ENCODE data around the gene BBS5.
"Not testable (repeated sequence)": the region's sequence is repeated elsewhere in the genome, so short reads cannot be mapped to it uniquely, and the experiment has no call there.

Gene BBS5

GRCh38 chr2:169479257-169480078 lies at the start of gene BBS5:
Gene BBS5, plus strand, starts transcription at chr2:169479494. Its CDS starts 60 bp downstream, at chr2:169479554.
- peak within 1 kb of the TSS; percentile 88 for H3K4me3 ChIP-seq (ENCODE audit: low read depth, low read length)
- peak; percentile 91 for DNase-seq (ENCODE audit: low read depth)
- peak; percentile 63 for TF ChIP-seq CTCF (conservative IDR thresholded peaks at IDR 0.05; ENCODE audit: low read depth, low read length)

GRCh38 chr2:169431772-169432171 lies 47.5 kb upstream of the BBS5 start:
- not testable (repeated sequence) for DNase-seq (ENCODE audit: low read depth); H3K4me3 ChIP-seq (ENCODE audit: low read depth, low read length)

- H3K4me3 ChIP-seq (ENCODE audit: low read depth, low read length); DNase-seq (ENCODE audit: low read depth): not testable (repeated sequence)
These were observed 45.1 kb upstream of the BBS5 start for GRCh38 chr2:169434236-169434635.

- H3K4me3 ChIP-seq (ENCODE audit: low read depth, low read length) = no peak overlapping the region
- no peak for DNase-seq (ENCODE audit: low read depth)
- no peak for TF ChIP-seq CTCF (conservative IDR thresholded peaks at IDR 0.05; ENCODE audit: low read depth, low read length)
These were observed 40.7 kb upstream of the BBS5 start for GRCh38 chr2:169438466-169439072.

- TF ChIP-seq CTCF (conservative IDR thresholded peaks at IDR 0.05; ENCODE audit: low read depth, low read length) = no peak
- no peak for DNase-seq (ENCODE audit: low read depth)
- H3K4me3 ChIP-seq (ENCODE audit: low read depth, low read length) = no peak overlapping the region
These were observed 39.4 kb upstream of the BBS5 start for GRCh38 chr2:169439900-169440299.

GRCh38 chr2:169446452-169446851 lies 32.8 kb upstream of the BBS5 start:
- TF ChIP-seq CTCF (conservative IDR thresholded peaks at IDR 0.05; ENCODE audit: low read depth, low read length) = no peak
- H3K4me3 ChIP-seq (ENCODE audit: low read depth, low read length) = no peak overlapping the region
- no peak for DNase-seq (ENCODE audit: low read depth)

GRCh38 chr2:169448316-169448715 lies 31.0 kb upstream of the BBS5 start:
- TF ChIP-seq CTCF (conservative IDR thresholded peaks at IDR 0.05; ENCODE audit: low read depth, low read length) = no peak
- H3K4me3 ChIP-seq (ENCODE audit: low read depth, low read length) = no peak overlapping the region
- DNase-seq (ENCODE audit: low read depth) = no peak

GRCh38 chr2:169448865-169449264 lies 30.4 kb upstream of the BBS5 start:
- H3K4me3 ChIP-seq (ENCODE audit: low read depth, low read length) = no peak overlapping the region
- DNase-seq (ENCODE audit: low read depth) = no peak
- no peak for TF ChIP-seq CTCF (conservative IDR thresholded peaks at IDR 0.05; ENCODE audit: low read depth, low read length)
